GM13976 (cell line): ENCODE results near the gene SCAI.
A peak's percentile ranks its signal among the peaks of the same experiment; 100 is the strongest.

Experiments used
- DNase-seq: peaks from one replicate; pipeline ENCODE4 v3.0.0; 2012; ENCODE audit warnings: low spot score
- CTCF ChIP-seq: IDR thresholded peaks from 2 replicates; pipeline ENCODE4 v1.5.1; 2012; ENCODE audit warnings: borderline replicate concordance, mild to moderate bottlenecking; ENCODE audit not compliant: insufficient read depth; ENCODE audit errors: extremely low read depth, missing control alignments, control extremely low read depth
- in situ Hi-C: fragments of 300-500 bp; cut with MboI; formaldehyde crosslinking; loops from one replicate; pipeline ENCODE4 v1.12.0; 2022; ENCODE audit warnings: low sequenced_read_pairs, mixed read lengths, inconsistent platforms; ENCODE audit not compliant: unreplicated experiment

The SCAI gene

DNA sequence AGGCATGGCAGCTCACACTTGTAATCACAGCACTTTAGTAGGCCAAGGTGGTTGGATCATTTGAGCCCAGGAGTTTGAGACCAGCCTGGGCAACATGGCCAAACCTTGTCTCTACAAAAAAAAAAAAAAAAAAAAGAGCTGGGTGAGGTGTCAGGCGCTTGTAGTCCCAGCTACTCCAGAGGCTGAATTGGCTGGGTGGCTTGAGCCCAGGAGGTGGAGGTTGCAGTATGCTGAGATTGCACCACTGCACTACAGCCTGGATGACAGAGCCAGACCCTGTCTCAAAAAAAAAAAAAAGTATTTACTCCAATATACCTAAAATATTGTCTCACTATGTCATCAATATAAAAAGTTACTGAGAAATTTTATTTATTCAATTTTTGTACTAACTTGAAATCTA, 2.8 kb downstream of the SCAI start:
- in situ Hi-C loops = no loop called here
- DNase-seq = no peak
- no peak for TF ChIP-seq CTCF

- TF ChIP-seq CTCF = no peak
- DNase-seq = no peak
- in situ Hi-C loops = no loop called here
Measured at GRCh38 chr9:125137200-125137599, 6.1 kb downstream of the SCAI start.

GRCh38 chr9:125134976-125135375, 8.4 kb downstream of the SCAI start:
- no peak for TF ChIP-seq CTCF
- in situ Hi-C loops = no loop called here

GRCh38 chr9:125133403-125134329, 9.7 kb downstream of the SCAI start:
- in situ Hi-C loops = no loop called here
- no peak for TF ChIP-seq CTCF

More at GRCh38 chr9:125134976-125135375, 8.4 kb downstream of the SCAI start:
- DNase-seq = no peak

GRCh38 chr9:125131778-125132177, 11.6 kb downstream of the SCAI start:
- in situ Hi-C loops = no loop called here
- TF ChIP-seq CTCF = no peak
- no peak for DNase-seq

More at GRCh38 chr9:125133403-125134329, 9.7 kb downstream of the SCAI start:
- no peak for DNase-seq

GRCh38 chr9:125126019-125126746, 17.1 kb downstream of the SCAI start:
- no peak for TF ChIP-seq CTCF
- DNase-seq = peak; percentile 70
- in situ Hi-C loops = no loop called here
